ENCODE results near the gene GP9.

DNA sequence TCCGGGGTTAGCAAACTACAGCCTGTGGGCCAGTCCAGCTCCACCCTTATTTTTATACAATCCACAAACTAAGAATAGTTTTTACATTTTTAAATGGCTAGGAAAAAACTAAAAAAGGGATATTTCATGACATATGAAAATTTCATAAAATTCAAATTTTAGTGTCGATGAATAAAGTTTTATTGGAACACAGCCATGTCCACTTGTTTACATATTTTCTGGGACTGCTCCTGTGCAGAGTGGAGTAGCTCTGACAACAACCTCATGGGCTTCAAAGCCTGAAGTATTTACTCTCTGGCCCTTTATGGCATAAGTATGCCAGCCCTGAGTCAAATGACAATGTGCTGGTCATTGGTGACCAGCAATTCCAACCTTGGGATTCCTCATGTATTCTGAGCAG lies 42.3 kb upstream of the GP9 start:
- TF ChIP-seq, protein P1, sequence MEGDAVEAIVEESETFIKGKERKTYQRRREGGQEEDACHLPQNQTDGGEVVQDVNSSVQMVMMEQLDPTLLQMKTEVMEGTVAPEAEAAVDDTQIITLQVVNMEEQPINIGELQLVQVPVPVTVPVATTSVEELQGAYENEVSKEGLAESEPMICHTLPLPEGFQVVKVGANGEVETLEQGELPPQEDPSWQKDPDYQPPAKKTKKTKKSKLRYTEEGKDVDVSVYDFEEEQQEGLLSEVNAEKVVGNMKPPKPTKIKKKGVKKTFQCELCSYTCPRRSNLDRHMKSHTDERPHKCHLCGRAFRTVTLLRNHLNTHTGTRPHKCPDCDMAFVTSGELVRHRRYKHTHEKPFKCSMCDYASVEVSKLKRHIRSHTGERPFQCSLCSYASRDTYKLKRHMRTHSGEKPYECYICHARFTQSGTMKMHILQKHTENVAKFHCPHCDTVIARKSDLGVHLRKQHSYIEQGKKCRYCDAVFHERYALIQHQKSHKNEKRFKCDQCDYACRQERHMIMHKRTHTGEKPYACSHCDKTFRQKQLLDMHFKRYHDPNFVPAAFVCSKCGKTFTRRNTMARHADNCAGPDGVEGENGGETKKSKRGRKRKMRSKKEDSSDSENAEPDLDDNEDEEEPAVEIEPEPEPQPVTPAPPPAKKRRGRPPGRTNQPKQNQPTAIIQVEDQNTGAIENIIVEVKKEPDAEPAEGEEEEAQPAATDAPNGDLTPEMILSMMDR (conservative IDR thresholded peaks at IDR 0.05; ENCODE audit: low read length), result no peak
- TF ChIP-seq EZH2phosphoT487 (IDR thresholded peaks at IDR 0.05; ENCODE audit: borderline replicate concordance), result no peak

Measured in Loucy (cell line).